Neutrophil (primary cell): ENCODE data around the gene MPO.

ENCODE experiments used
- H3K27ac ChIP-seq: fragments of 200-600 bp; sonication (generic); 2 replicates; pipeline ENCODE4 v1.5.1; 2016; ENCODE audit warnings: mild to moderate bottlenecking, moderate library complexity
- H3K27me3 ChIP-seq: fragments of 200-600 bp; sonication (generic); 2 replicates; pipeline ENCODE4 v1.6.0; 2016; ENCODE audit warnings: mild to moderate bottlenecking
- H3K36me3 ChIP-seq: fragments of 200-600 bp; sonication (generic); 2 replicates; pipeline ENCODE4 v1.5.1; 2017
- H3K4me1 ChIP-seq, 2 experiments: fragments of 200-600 bp in 1 of 2; sonication (generic) in 1 of 2; 1 replicate in 1 of 2; 2 replicates in 1 of 2; pipeline versions ENCODE4 v1.5.1 to v1.6.1; 2013 to 2016; ENCODE audit warnings: low read depth in 1 of 2, low read length in 1 of 2, mild to moderate bottlenecking in 1 of 2, moderate library complexity in 1 of 2; ENCODE audit not compliant: control insufficient read depth in 1 of 2, insufficient read depth in 1 of 2
- H3K4me3 ChIP-seq, 2 experiments: fragments of 200-600 bp in 1 of 2; sonication (generic) in 1 of 2; 1 replicate in 1 of 2; 2 replicates in 1 of 2; pipeline ENCODE4 v1.5.1; 2013 to 2016; ENCODE audit warnings: low read depth in 1 of 2, low read length in 1 of 2, mild to moderate bottlenecking in 1 of 2, moderate library complexity in 1 of 2
- H3K9me3 ChIP-seq: fragments of 200-600 bp; sonication (generic); 2 replicates; pipeline ENCODE4 v1.5.1; 2016
- TF ChIP-seq, protein P1 (sequence below): fragments of 200-600 bp; sonication (generic); IDR thresholded peaks from 2 replicates; pipeline ENCODE4 v1.5.1; 2016; ENCODE audit warnings: antibody characterized with exemption

The MPO gene

DNA sequence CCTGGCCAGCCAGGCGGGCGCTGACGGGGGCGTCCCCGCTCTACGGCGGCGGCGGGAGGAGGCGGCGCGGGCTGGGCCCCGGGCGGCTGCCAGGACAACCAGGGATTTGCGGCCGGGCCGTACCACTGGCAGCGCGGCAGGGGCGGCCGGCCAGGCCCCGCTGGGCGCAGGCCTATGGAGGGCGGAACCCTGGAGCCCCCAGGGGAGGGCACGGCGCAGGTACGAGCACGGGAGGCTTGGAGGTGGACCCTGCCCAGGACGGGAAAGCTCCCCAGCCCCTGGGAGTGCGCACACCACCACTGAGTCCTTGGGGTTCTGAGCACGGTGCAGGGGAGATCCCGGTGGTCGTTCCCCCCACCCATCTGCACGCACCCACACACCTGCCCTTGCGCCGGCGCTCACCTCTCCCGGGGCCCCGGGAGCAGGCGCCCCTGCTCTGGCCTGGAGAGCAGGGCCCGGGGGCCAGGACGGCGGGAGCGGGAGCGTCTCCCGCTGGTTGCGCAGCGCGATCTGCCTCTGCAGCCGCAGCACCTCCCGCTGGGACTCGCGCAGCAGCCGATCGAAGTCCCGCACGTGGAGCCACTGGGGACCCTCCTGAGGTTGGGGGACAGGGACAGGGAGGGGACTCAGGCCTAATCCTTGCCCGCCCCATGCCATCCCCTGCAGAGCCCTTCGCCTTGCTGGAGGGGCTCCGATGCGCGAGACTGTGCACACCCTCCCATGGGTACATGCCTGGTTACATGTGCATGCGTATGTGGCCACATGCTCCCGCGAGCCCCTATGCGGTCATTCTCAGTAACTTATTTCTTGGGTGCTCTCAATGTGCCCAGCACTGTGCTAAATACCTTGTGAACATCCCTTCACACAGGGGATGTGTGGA lies 43.9 kb upstream of the MPO start:
- H3K36me3 ChIP-seq, result peaks cover 2% of the 10 kb centered on the region
- H3K4me3 ChIP-seq, result peak overlapping the region; percentile 57 to 62
- TF ChIP-seq, protein P1, sequence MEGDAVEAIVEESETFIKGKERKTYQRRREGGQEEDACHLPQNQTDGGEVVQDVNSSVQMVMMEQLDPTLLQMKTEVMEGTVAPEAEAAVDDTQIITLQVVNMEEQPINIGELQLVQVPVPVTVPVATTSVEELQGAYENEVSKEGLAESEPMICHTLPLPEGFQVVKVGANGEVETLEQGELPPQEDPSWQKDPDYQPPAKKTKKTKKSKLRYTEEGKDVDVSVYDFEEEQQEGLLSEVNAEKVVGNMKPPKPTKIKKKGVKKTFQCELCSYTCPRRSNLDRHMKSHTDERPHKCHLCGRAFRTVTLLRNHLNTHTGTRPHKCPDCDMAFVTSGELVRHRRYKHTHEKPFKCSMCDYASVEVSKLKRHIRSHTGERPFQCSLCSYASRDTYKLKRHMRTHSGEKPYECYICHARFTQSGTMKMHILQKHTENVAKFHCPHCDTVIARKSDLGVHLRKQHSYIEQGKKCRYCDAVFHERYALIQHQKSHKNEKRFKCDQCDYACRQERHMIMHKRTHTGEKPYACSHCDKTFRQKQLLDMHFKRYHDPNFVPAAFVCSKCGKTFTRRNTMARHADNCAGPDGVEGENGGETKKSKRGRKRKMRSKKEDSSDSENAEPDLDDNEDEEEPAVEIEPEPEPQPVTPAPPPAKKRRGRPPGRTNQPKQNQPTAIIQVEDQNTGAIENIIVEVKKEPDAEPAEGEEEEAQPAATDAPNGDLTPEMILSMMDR, result no peak
- no peaks in the 10 kb centered on the region for H3K9me3 ChIP-seq
- peaks cover 58 to 59% of the 10 kb centered on the region in 2 experiments for H3K4me1 ChIP-seq
- H3K27ac ChIP-seq, result no peak overlapping the region
- peaks cover 32% of the 10 kb centered on the region for H3K27me3 ChIP-seq

DNA sequence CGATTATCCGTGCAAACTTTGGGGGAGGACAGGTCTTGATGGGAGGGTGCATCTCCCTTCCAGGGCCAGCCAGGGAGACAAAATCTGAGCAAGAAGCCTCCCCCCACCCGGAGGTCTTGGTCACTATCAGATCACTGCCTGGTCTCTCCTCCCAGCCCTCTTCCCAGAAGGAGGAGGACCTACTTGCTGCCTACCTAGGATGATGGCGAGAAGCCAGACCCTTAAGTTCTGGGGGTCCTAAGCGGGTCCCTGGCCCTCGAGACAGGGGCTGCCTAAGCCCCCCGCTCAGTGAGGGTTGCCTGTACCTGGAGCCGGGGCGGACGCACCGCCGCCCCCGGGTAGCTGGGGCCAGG lies 43.3 kb upstream of the MPO start:
- TF ChIP-seq, protein P1, result no peak
- peak overlapping the region; percentile 57 to 62 for H3K4me3 ChIP-seq
- peaks cover 52 to 53% of the 10 kb centered on the region in 2 experiments for H3K4me1 ChIP-seq
- H3K27me3 ChIP-seq, result peaks cover 32% of the 10 kb centered on the region
- no peaks in the 10 kb centered on the region for H3K36me3 ChIP-seq
- H3K9me3 ChIP-seq, result no peaks in the 10 kb centered on the region
- no peak overlapping the region for H3K27ac ChIP-seq

DNA sequence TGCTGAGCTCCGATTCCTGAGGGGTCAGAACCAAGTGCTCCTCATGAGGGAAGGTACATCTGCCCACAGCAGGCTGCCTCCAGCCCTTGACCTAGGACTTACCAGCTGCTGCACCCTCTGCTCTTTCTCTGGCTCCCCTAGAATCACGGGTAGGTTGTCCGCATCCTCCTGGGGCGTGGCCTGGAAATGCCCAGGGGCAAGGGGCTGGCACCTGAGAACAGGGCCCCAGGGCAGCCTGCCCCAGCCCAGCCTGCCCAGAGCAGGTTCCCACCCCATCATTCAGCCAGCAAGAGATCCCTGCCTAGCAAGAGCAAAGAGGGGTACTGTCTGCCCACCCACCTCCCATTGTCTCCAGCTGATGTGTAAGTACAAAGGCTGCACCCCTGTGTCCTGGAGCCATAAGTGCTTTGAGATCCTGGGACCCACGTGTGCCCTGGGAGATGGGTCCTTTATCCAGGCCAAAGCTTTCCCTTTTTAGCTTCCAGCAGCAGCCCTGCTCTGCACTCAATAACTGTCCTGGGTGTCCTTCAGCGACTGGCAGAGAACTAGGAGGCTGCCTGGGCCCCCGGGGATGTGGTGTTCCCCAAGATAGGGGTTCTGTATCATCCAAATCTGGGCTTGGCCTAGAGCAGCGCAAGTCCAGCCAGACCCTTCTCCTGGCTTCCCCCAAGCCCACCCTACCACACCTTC lies 42.8 kb upstream of the MPO start:
- Histone ChIP-seq H3K27ac (no peak overlapping the region), H3K9me3 (no peaks in the 10 kb centered on the region), H3K36me3 (no peaks in the 10 kb centered on the region), H3K4me3 (no peak overlapping the region), H3K4me1 (peaks cover 47 to 48% of the 10 kb centered on the region in 2 experiments), H3K27me3 (peaks cover 32% of the 10 kb centered on the region)
- TF ChIP-seq, protein P1, result no peak

DNA sequence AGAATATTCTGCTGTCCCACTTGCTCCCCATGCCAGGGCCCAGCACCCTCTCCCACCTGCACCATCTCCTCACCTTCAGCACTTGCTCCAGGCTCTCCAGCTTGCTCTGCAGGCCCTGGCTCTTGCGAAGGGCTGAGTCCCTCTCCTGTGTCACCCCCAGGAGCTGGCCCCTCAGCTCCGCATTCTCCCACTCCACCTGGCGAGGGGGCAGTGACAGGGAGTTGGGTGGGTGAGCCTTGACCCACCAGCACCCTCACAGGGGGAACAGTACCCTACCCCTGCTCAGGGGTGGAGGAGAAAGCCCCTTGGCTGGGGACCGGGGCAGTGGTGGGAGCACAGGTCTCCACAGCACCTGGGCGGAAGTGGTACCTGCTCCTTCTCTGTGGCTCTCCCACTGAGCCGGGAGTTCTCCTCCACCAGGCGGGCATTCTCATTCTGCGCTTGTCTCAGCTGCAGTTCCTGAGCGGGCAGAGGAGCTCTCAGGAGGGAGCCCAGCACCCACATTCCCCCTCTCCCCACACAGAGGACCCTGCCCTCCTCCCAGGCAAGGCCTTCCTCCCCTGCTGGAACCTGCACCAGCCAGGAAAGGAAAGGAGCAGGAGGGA lies 41.9 kb upstream of the MPO start:
- no peaks in the 10 kb centered on the region for H3K36me3 ChIP-seq
- no peak overlapping the region for H3K4me3 ChIP-seq
- peaks cover 32% of the 10 kb centered on the region for H3K27me3 ChIP-seq
- H3K9me3 ChIP-seq, result no peaks in the 10 kb centered on the region
- peaks cover 39 to 40% of the 10 kb centered on the region in 2 experiments for H3K4me1 ChIP-seq
- TF ChIP-seq, protein P1, result no peak
- no peak overlapping the region for H3K27ac ChIP-seq

DNA sequence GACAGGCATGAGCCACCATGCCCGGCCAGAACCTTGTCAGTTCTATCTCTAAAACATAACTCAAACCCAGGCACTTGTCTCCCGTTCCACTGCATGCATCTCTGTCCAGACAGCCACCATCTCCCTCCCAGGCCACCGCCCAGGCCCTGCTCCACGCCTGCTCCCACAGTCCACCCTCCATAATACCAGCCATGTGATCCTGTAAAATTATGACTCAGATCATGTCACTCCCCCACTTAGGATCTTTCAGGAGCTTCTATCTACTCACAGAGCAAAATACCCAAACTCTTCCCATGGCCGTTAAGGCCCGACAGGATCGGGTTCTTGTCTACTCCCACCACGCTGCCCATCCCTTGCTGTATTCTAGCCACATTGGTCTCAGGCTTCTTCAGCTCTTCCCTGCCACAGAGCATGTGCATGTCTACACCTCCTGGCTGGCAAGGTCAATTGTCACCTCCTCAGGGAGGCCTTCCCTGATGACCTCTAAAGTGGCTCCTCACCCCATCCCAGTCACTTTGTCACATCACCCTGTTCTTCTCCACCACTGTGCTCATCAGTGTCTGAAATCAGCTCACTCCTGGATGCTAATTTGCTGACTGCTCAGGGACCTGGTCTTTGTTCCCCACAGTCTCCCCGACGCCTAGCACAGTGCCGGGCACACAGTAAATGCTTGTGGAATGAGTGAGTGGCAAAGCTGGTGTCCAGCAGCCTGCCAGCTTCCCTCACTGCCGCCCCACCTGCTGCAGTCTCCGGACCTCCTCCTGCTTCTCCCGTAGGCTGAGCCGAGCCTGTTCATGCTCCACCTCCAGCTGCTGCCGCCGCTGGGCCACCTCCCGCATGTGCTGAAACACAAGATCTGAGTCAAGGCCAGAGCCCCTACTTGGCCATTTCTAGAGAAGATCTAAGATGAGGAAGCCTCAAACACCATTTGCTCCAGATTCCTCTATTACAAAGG lies 41.1 kb upstream of the MPO start:
- no peaks in the 10 kb centered on the region for H3K36me3 ChIP-seq
- TF ChIP-seq, protein P1, result no peak
- H3K27ac ChIP-seq, result no peak overlapping the region
- no peak overlapping the region for H3K4me3 ChIP-seq
- peaks cover 32% of the 10 kb centered on the region for H3K27me3 ChIP-seq
- peaks cover 31 to 38% of the 10 kb centered on the region in 2 experiments for H3K4me1 ChIP-seq
- H3K9me3 ChIP-seq, result no peaks in the 10 kb centered on the region
